Measurements from ENCODE around the gene SINHCAF.
"Not testable (repeated sequence)": the region's sequence is repeated elsewhere in the genome, so short reads cannot be mapped to it uniquely, and the experiment has no call there.

Gene SINHCAF

GRCh38 chr12:31259136-31259886, 66.6 kb downstream of the SINHCAF start:
- DNase-seq = no peak

- no peak for DNase-seq
Measured at GRCh38 chr12:31257784-31258183, 68.2 kb downstream of the SINHCAF start.

GRCh38 chr12:31251707-31252611, 74.0 kb downstream of the SINHCAF start:
- not testable (repeated sequence) for DNase-seq

GRCh38 chr12:31250179-31250578, 75.8 kb downstream of the SINHCAF start:
- DNase-seq = no peak

- no peak for DNase-seq
Measured at GRCh38 chr12:31249356-31249755, 76.6 kb downstream of the SINHCAF start.

- DNase-seq = no peak
Measured at GRCh38 chr12:31248815-31249214, 77.1 kb downstream of the SINHCAF start.

- no peak for DNase-seq
Measured at GRCh38 chr12:31248337-31248736, 77.6 kb downstream of the SINHCAF start.

- no peak for DNase-seq
Measured at GRCh38 chr12:31246470-31246850, 79.5 kb downstream of the SINHCAF start.

- DNase-seq = no peak
Measured at GRCh38 chr12:31245822-31246469, 80.0 kb downstream of the SINHCAF start.

GRCh38 chr12:31242418-31242817, 83.5 kb downstream of the SINHCAF start:
- not testable (repeated sequence) for DNase-seq

GRCh38 chr12:31238764-31239387, 87.1 kb downstream of the SINHCAF start:
- peak; percentile 55 for DNase-seq

- not testable (repeated sequence) for DNase-seq
Measured at GRCh38 chr12:31238333-31238732, 87.6 kb downstream of the SINHCAF start.

GRCh38 chr12:31236998-31237637, 88.8 kb downstream of the SINHCAF start:
- DNase-seq = no peak

- no peak for DNase-seq
Measured at GRCh38 chr12:31235868-31236395, 90.0 kb downstream of the SINHCAF start.

GRCh38 chr12:31234955-31235867, 90.7 kb downstream of the SINHCAF start:
- peak; percentile 90 for DNase-seq

- DNase-seq = peak; percentile 27
Measured at GRCh38 chr12:31234053-31234840, 91.7 kb downstream of the SINHCAF start.

GRCh38 chr12:31233061-31233730, 92.8 kb downstream of the SINHCAF start:
- DNase-seq = no peak

- DNase-seq = no peak
Measured at GRCh38 chr12:31232361-31232965, 93.5 kb downstream of the SINHCAF start.

Data from NCI-H1105 (cell line).